NK-92 (cell line): Measurements from ENCODE around the gene THAP11.
"Not testable (repeated sequence)": the region's sequence is repeated elsewhere in the genome, so short reads cannot be mapped to it uniquely, and the experiment has no call there.

Experiments
- DNase-seq: peaks from one replicate; lab custom pipeline; 2025; ENCODE audit not compliant: unreplicated experiment; lab: John Stamatoyannopoulos, UW

Gene THAP11

GRCh38 chr16:67834242-67834614 lies 7.9 kb upstream of the THAP11 start:
- no peak for DNase-seq

GRCh38 chr16:67837190-67837589 lies 4.9 kb upstream of the THAP11 start:
- DNase-seq, result not testable (repeated sequence)

- no peak for DNase-seq
These were observed 4.3 kb upstream of the THAP11 start for GRCh38 chr16:67837811-67838210.

GRCh38 chr16:67841198-67841815 lies 813 bp upstream of the THAP11 start:
- no peak for DNase-seq

- no peak for DNase-seq
These were observed 606 bp downstream of the THAP11 start for GRCh38 chr16:67842509-67843342.

GRCh38 chr16:67843343-67843765 lies 1.2 kb downstream of the THAP11 start:
- no peak for DNase-seq

GRCh38 chr16:67844497-67844896 lies 2.4 kb downstream of the THAP11 start:
- DNase-seq, result no peak

GRCh38 chr16:67845291-67846062 lies 3.4 kb downstream of the THAP11 start:
- no peak for DNase-seq

GRCh38 chr16:67846063-67846319 lies 3.9 kb downstream of the THAP11 start:
- DNase-seq, result no peak

- peak; percentile 66 for DNase-seq
These were observed 4.4 kb downstream of the THAP11 start, which contains the start of gene NUTF2 for GRCh38 chr16:67846320-67847063. NUTF2 (plus strand) TSS chr16:67846933; CDS start chr16:67865131, 18,198 bp downstream.

- no peak for DNase-seq
These were observed 5.1 kb downstream of the THAP11 start, which contains the start of gene CENPT for GRCh38 chr16:67847064-67847861. CENPT (minus strand) TSS chr16:67847693; CDS start chr16:67833859, 13,834 bp downstream.

- no peak for DNase-seq
These were observed 6.0 kb downstream of the THAP11 start for GRCh38 chr16:67848118-67848517.

GRCh38 chr16:67853670-67854069 lies 11.6 kb downstream of the THAP11 start:
- no peak for DNase-seq

GRCh38 chr16:67855789-67856188 lies 13.7 kb downstream of the THAP11 start:
- no peak for DNase-seq

- DNase-seq, result no peak
These were observed 14.9 kb downstream of the THAP11 start for GRCh38 chr16:67856927-67857546.

GRCh38 chr16:67857547-67858233 lies 15.6 kb downstream of the THAP11 start:
- DNase-seq, result no peak

- DNase-seq, result no peak
These were observed 16.4 kb downstream of the THAP11 start for GRCh38 chr16:67858500-67858899.

GRCh38 chr16:67860589-67861398 lies 18.7 kb downstream of the THAP11 start:
- DNase-seq, result no peak
